Inflammatory macrophage treated with lipopolysaccharide for 4 hours (primary cell): ENCODE measurements around the gene ACTL7A.
A peak's percentile ranks its signal among the peaks of the same experiment; 100 is the strongest.
"Not testable (repeated sequence)": the region's sequence is repeated elsewhere in the genome, so short reads cannot be mapped to it uniquely, and the experiment has no call there.

Source experiments
- DNase-seq: peaks from one replicate; pipeline ENCODE4 v3.0.0-alpha.2; 2020

Gene ACTL7A, protein sequence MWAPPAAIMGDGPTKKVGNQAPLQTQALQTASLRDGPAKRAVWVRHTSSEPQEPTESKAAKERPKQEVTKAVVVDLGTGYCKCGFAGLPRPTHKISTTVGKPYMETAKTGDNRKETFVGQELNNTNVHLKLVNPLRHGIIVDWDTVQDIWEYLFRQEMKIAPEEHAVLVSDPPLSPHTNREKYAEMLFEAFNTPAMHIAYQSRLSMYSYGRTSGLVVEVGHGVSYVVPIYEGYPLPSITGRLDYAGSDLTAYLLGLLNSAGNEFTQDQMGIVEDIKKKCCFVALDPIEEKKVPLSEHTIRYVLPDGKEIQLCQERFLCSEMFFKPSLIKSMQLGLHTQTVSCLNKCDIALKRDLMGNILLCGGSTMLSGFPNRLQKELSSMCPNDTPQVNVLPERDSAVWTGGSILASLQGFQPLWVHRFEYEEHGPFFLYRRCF

GRCh38 chr9:108861997-108862396 is at the start of gene ACTL7A:
Gene ACTL7A (plus strand): TSS chr9:108862266. CDS start chr9:108862323, 57 bp downstream.
- no peak for DNase-seq

DNA sequence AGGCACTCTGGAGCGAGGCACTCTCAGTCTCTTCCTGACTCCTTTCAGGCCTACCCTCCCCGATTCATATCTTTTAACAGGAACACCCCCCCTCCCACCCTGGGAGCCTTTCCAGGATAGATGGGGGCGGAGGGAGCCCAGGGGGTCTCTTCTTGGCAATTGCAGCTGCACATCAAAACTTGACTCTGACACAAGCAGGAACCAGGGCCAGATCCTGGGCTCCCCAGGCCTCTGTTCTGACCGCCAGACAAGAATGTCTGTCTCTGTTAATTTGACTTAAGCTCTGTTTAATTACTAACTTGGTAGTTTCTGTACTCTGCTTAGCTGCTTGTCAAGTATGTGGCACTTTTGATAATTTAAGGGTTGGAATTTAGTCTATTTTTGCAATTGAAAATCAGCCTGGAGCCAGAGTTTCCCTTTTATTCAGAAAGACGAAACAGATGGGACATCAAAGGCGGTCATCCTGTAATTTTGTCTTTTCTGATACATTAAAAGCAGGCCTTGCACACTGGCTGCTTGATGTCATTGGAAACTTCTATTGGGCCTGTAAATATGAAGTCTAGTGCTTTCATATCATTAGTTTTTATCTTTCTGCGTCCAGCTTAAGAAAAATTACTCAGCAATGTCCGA is 49.6 kb upstream of the ACTL7A start:
- no peak for DNase-seq

DNA sequence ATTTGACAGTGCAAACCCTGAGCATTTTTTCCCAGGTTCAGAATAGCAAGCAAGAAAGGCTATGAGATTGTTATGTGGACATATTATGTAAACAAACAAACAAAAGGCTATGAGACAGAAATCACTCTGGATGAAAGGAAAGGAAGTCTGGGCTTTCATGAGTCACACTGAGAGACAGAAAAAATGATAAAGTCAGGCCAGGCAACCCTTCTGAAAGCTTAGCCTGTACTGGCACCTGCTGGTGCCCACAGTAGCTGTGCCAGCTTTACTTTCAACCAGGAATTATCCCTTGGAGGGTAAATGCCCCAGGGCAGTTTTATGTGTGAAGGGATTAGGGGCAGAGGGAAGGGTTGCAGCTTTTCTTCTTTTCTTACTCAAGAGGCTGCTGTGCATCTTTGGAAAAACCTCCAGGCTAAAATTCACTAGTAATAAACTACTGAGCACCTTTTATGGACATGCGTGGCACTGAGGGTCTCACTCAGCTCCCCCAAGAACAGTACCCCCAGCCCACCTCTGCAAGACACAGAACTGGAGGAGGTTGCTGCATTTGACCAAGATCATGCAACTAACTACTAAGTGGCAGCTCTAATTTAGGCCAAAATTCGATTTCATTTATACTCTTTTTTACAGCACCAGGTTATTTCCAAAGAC is 48.0 kb upstream of the ACTL7A start:
- DNase-seq, result peak; percentile 73

- no peak for DNase-seq
Measured at GRCh38 chr9:108815156-108815555, 46.9 kb upstream of the ACTL7A start.

DNA sequence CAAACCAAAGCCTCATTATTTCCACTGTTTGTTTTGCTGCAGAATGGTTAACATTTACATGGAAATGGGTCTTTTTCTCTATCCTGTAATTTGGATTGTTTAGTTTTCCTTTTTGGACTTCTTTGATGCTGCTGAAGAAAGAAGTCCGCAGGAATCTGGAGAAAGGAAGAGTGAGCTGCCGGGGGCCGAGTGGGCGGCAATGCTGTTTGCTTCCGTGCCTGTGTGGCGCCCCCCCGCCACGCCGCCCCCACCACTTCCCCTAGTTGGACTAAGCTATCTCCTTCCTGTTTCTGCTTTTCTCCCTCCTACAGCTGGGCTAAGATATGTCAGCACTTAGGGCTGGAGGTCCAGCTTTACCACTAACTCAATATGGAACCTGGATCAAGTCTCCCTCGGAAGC is 46.0 kb upstream of the ACTL7A start:
- DNase-seq, result peak; percentile 68

GRCh38 chr9:108823829-108824228 is 38.2 kb upstream of the ACTL7A start:
- DNase-seq, result no peak

DNA sequence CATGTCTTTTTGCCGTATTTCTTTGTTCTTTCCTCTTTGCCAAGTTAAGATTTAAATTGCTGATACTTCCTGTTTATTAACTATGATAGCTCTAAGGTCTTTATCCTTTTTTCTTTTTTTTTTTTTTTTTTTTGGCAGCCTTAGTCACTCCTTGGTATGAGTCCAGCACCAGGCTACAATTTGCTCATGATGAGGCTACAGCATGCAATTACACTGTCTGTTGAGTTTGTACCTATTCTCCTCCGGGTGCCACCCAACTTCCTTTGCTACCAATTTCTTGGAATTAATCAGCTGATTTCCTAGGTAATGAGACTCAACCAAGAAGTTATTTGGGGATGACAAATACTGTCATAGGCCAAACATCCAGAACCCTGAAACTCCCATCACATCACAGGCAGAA is 31.8 kb upstream of the ACTL7A start:
- DNase-seq, result no peak

GRCh38 chr9:108831496-108832178 is 30.4 kb upstream of the ACTL7A start:
- DNase-seq, result no peak

GRCh38 chr9:108832179-108832500 is 29.9 kb upstream of the ACTL7A start:
- DNase-seq, result no peak

DNA sequence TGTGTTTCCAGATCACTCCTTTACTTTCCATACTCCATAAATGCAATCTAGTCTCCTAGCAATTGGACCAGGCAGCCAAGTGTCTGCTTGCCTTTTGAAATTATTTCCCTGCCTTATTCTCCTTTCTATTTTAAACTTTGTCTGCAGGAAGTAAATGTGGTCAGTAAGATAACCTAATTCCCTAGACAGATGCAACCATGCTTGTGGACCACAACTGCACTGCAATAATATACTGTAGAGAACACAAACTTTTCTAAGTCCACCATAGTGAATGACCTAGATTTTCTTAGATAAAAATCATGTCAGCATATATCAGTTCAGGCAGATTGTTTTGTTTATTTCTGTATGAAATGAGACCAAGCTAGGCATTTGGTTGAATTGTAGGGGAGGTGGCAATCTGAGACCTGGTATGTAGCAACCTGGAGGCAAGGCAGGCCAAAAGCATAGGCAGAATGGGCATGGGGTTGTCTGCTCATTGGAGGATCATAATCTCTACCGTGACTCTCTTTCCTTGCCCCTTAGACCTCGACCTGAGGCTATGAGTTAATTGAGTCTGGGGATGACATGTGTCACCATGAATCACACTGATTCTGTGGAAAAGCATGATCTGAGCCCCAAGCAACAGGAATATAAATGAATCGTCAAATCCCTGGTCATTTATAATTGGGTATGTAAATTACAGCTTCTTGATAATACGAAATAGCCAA is 27.0 kb upstream of the ACTL7A start:
- peak; percentile 6 for DNase-seq

DNA sequence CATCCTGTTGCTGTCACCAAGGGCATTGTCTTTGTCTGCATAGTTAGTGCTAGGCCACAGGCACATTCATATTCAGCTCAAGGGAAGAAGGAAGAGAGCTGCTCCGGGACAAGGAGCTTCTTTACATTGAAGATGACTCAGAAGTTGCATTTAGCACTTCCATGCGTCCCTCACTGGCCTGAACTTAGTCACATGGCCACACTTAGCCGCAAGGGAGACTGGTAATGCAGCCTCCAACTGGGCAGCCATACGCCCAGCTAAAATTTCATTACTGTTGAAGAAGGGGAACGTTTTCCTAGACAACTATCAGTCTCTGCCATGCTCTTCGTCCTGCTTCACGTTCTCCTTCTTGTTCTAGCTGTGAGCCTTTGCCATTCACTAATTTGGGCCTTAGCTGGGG is 26.2 kb upstream of the ACTL7A start:
- DNase-seq, result peak; percentile 66

DNA sequence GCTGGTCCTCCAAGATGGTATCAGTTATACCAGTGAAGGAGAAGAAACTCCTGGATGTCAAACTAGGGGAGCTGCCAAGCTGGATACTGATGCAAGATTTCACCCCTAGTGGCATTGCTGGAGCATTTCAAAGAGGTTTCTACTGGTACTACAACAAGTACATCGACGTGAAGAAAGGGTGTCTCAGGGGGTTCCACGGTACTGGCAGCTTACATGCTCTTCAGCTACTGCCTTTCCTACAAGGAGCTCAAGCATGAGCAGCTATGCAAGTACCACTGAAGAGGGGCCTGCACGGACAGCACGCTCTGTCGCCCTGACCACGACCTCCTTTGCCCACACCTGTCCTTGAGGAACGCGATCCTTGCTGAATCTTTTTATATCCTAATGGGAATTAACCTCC is 25.7 kb upstream of the ACTL7A start:
- no peak for DNase-seq

DNA sequence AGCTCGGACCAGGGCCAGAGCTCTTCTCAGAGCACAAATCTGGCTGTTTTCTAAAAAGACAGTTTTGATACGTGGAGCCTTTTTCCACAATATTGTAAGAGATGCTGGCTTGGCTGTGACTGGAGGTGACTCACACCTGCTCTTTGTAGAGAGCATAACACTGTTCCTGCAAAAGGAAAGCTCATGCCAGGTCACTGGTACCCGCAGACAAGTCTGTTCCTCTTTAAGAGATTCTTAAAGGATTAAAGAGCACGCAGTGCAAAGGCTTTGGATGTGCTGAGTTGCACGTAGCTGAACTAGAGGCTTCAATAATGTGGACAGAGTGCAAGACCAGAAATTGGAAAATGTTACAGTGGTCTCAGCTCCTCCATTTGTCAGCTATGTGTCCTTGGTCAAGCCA is 25.3 kb upstream of the ACTL7A start:
- no peak for DNase-seq

GRCh38 chr9:108837530-108837929 is 24.5 kb upstream of the ACTL7A start:
- DNase-seq, result no peak

GRCh38 chr9:108838017-108838416 is 24.0 kb upstream of the ACTL7A start:
- DNase-seq, result no peak

- not testable (repeated sequence) for DNase-seq
Measured at GRCh38 chr9:108839561-108839960, 22.5 kb upstream of the ACTL7A start.

GRCh38 chr9:108842610-108843295 is 19.3 kb upstream of the ACTL7A start:
- DNase-seq, result no peak

GRCh38 chr9:108844391-108844790 is 17.7 kb upstream of the ACTL7A start:
- no peak for DNase-seq

DNA sequence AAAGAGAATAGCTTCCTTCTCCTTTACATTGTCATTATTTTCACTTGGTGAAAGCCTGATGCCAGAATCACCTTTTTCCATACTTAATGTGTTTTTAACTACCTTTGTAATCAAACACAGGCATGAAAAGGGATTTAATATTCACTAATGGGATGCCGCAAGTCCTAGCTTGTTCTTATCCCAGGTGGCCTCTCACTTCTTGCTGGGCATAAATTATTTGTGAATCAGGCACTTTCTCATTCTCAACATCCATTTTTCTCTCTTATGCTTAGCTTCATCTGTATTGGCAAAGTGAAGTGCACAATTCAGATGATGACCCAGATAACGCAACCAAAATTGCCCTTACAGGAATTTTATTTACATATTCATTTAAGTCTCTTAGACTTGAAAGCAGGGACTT is 17.2 kb upstream of the ACTL7A start:
- DNase-seq, result no peak

DNA sequence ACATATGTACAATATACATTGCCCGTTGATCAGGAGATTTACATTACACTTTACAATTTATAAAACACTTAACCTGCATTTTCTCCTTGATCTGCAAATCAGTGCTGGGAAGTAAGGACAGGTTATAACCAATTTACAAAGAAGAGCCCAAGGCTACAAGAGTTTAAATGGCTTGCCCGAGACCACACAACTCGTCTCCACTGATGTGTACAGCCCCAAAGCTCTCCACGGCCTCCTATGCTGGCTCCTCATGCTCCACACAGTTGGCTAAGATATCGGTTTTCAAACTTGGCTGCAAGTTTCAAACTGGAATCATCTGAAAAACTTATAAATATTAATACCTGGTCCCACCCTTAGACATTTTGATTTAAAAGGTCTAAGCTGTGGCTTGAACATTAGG is 16.6 kb upstream of the ACTL7A start:
- no peak for DNase-seq

DNA sequence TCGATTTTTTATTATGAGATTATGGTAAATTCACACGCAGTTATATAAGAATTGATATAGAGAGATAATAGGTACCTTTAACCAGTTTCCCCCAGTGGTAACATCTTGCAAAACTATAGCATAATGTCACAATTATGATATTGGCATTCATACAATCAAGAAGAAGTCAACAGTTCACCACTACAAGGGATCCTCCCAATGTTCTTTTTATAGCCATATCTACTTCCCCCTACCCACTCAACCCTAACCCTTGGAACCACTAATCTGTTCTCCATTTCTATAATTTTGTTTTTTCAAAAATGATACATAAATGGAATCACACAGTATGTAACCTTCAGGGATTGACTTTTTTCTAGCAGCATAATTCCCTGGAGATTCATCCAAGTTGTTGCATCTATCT is 16.1 kb upstream of the ACTL7A start:
- DNase-seq, result peak; percentile 37

GRCh38 chr9:108848296-108848695 is 13.8 kb upstream of the ACTL7A start:
- not testable (repeated sequence) for DNase-seq
